IMR-90 (cell line): ENCODE data around the gene BRSK1. TPM values are rescaled to one million over a fixed set of nuclear protein-coding genes. Genes with fewer than 3 reads are reported as not detected.

Experiments
- ATAC-seq: fragments of 200-7000 bp; cut with Tn5 transposase; 2 replicates; pipeline ENCODE4 v1.9.1; 2020; ENCODE audit warnings: low read depth, mild to moderate bottlenecking, moderate library complexity
- BruUV-seq: library from RNA; stranded (reverse); fragments of 400-500 nt; replicated peaks from 2 replicates; lab custom pipeline; 2021; lab: Mats Ljungman, UMichigan
- CTCF ChIA-PET: fragments of 300-600 bp; formaldehyde crosslinking; extraction: SDS; loops from one replicate; lab custom pipeline; 2021; ENCODE audit warnings: antibody characterized with exemption; lab: Yijun Ruan, JAX
- POLR2A ChIA-PET: fragments of 300-600 bp; sonication (Branson Sonifier 250); formaldehyde crosslinking; loops from one replicate; lab custom pipeline; 2022; ENCODE audit warnings: antibody characterized with exemption; ENCODE audit not compliant: unreplicated experiment; lab: Charles Lee
- DNase-seq: peaks from one replicate; pipeline ENCODE4 v3.0.0; 2013
- H2AFZ ChIP-seq: replicated peaks from 2 replicates; pipeline ENCODE3; 2013; ENCODE audit warnings: low read length, mild to moderate bottlenecking; ENCODE audit not compliant: poor library complexity
- H2AK5ac ChIP-seq: 2 replicates; pipeline ENCODE4 v1.6.1; 2013; ENCODE audit warnings: low read depth, low read length, inconsistent platforms
- H2AK9ac ChIP-seq: replicated peaks from 2 replicates; pipeline ENCODE3; 2013; ENCODE audit warnings: mild to moderate bottlenecking, low read depth, low read length, moderate library complexity; ENCODE audit not compliant: poor library complexity
- H2BK120ac ChIP-seq: 2 replicates; pipeline ENCODE4 v1.6.1; 2013; ENCODE audit warnings: low read depth, low read length, inconsistent platforms
- H2BK15ac ChIP-seq: 3 replicates; pipeline ENCODE4 v1.6.1; 2013; ENCODE audit warnings: low read depth, low read length, inconsistent platforms
- H2BK20ac ChIP-seq: 2 replicates; pipeline ENCODE4 v1.6.1; 2013; ENCODE audit warnings: low read depth, mild to moderate bottlenecking, inconsistent platforms, low read length, moderate library complexity
- H2BK5ac ChIP-seq: 2 replicates; pipeline ENCODE4 v1.6.1; 2013; ENCODE audit warnings: mild to moderate bottlenecking, low read depth, low read length, inconsistent platforms; ENCODE audit not compliant: poor library complexity, severe bottlenecking
- H3K14ac ChIP-seq: replicated peaks from 2 replicates; pipeline ENCODE4 v1.6.1; 2013; ENCODE audit warnings: low read depth, low read length, inconsistent platforms
- H3K18ac ChIP-seq: 2 replicates; pipeline ENCODE4 v1.6.1; 2013; ENCODE audit warnings: low read depth, low read length, control low read depth
- H3K23ac ChIP-seq: 2 replicates; pipeline ENCODE4 v1.6.1; 2013; ENCODE audit warnings: low read depth, low read length, inconsistent platforms
- H3K27ac ChIP-seq: 2 replicates; pipeline ENCODE4 v1.5.1; 2013; ENCODE audit warnings: mild to moderate bottlenecking, control low read depth, low read length; ENCODE audit not compliant: insufficient read depth
- H3K27me3 ChIP-seq: 2 replicates; pipeline ENCODE4 v1.6.1; 2013; ENCODE audit warnings: low read length; ENCODE audit not compliant: control insufficient read depth, insufficient read depth
- H3K36me3 ChIP-seq: 2 replicates; pipeline ENCODE4 v1.6.1; 2013; ENCODE audit warnings: low read length, mixed read lengths; ENCODE audit not compliant: control insufficient read depth, insufficient read depth
- H3K4ac ChIP-seq: 2 replicates; pipeline ENCODE4 v1.6.1; 2013; ENCODE audit warnings: low read depth, low read length, inconsistent platforms
- H3K4me1 ChIP-seq: 2 replicates; pipeline ENCODE4 v1.6.1; 2013; ENCODE audit warnings: low read length, mixed read lengths; ENCODE audit not compliant: control insufficient read depth, insufficient read depth
- H3K4me2 ChIP-seq: 2 replicates; pipeline ENCODE4 v1.6.1; 2013; ENCODE audit warnings: low read depth, mild to moderate bottlenecking, control low read depth, low read length, moderate library complexity
- H3K4me3 ChIP-seq: 2 replicates; pipeline ENCODE4 v1.5.1; 2013; ENCODE audit warnings: low read depth, mild to moderate bottlenecking, control low read depth, low read length, moderate library complexity; ENCODE audit not compliant: insufficient read depth
- H3K56ac ChIP-seq: 2 replicates; pipeline ENCODE4 v1.6.1; 2013; ENCODE audit warnings: low read length, inconsistent platforms; ENCODE audit not compliant: insufficient read depth; ENCODE audit errors: extremely low read depth
- H3K79me1 ChIP-seq, 2 experiments: 2 replicates each; pipeline ENCODE4 v1.6.1; 2013; ENCODE audit warnings: low read length in 2 of 2, inconsistent platforms in 1 of 2, low read depth in 1 of 2
- H3K9ac ChIP-seq: 2 replicates; pipeline ENCODE4 v1.6.1; 2013; ENCODE audit warnings: low read depth, low read length, control low read depth
- H3K9me1 ChIP-seq: 2 replicates; pipeline ENCODE4 v1.6.1; 2013; ENCODE audit warnings: low read length, inconsistent platforms; ENCODE audit not compliant: insufficient read depth
- H3K9me3 ChIP-seq: 2 replicates; pipeline ENCODE4 v1.6.1; 2013; ENCODE audit warnings: low read length; ENCODE audit not compliant: control insufficient read depth, insufficient read depth
- H4K20me1 ChIP-seq: 2 replicates; pipeline ENCODE4 v1.6.1; 2013; ENCODE audit warnings: low read length, inconsistent platforms; ENCODE audit not compliant: insufficient read depth
- H4K5ac ChIP-seq: 2 replicates; pipeline ENCODE4 v1.6.1; 2013; ENCODE audit warnings: mild to moderate bottlenecking, low read depth, low read length, control low read depth
- H4K8ac ChIP-seq, 2 experiments: 2 replicates each; pipeline ENCODE4 v1.6.1; 2013; ENCODE audit warnings: low read depth in 2 of 2, low read length in 2 of 2, control low read depth in 1 of 2, inconsistent platforms in 1 of 2
- H4K91ac ChIP-seq: 2 replicates; pipeline ENCODE4 v1.6.1; 2013; ENCODE audit warnings: low read depth, low read length, inconsistent platforms; ENCODE audit not compliant: insufficient read depth
- CHD1 ChIP-seq: IDR thresholded peaks from 2 replicates; pipeline ENCODE4 v1.6.1; 2012; ENCODE audit warnings: low read depth, low read length, improper control_type of control experiment
- MAFK ChIP-seq: IDR thresholded peaks from 2 replicates; pipeline ENCODE4 v1.6.1; 2012; ENCODE audit warnings: low read depth, low read length, improper control_type of control experiment
- NFE2L2 ChIP-seq: fragments of 150-350 bp; IDR thresholded peaks from 2 replicates; pipeline ENCODE4 v1.6.1; 2016; ENCODE audit warnings: low read depth, mild to moderate bottlenecking, low read length
- WGBS, 2 experiments: methylation state at CpG; one replicate each; pipeline versions ENCODE4 v1.1.5 to v1.1.7; 2013; ENCODE audit warnings: missing lambda C conversion rate in 2 of 2; ENCODE audit not compliant: insufficient read length in 1 of 2; ENCODE audit errors: extremely low coverage in 2 of 2; 5-methylcytosine and 5-hydroxymethylcytosine counted together
- dilution Hi-C: fragments of 300-500 bp; cut with HindIII; formaldehyde crosslinking; loops from one replicate; pipeline ENCODE4 v1.14.3; 2018; ENCODE audit warnings: low sequenced_read_pairs; ENCODE audit not compliant: unreplicated experiment
- in situ Hi-C: fragments of 300-500 bp; cut with MboI; formaldehyde crosslinking; loops from 3 replicates; pipeline ENCODE4 v1.14.3; 2019; ENCODE audit warnings: low sequenced_read_pairs, inconsistent platforms, mixed read lengths
- intact Hi-C: fragments of 100-400 bp; cut with micrococcal nuclease; formaldehyde crosslinking; loops from 2 replicates; pipeline ENCODE4 v1.10.0; 2022
- polyA plus RNA-seq, 3 experiments: library from polyadenylated mRNA; depleted of rRNA; stranded (reverse); fragments of >200 nt; gene quantifications; 2 replicates each; pipeline ENCODE4 v1.2.3, GENCODE V29; 2012; ENCODE audit warnings: low replicate concordance in 1 of 3
- total RNA-seq: library from RNA; depleted of rRNA; stranded (reverse); fragments of >200 nt; gene quantifications from 2 replicates; pipeline ENCODE4 v1.2.3, GENCODE V29; 2012
- TF ChIP-seq, protein P1 (sequence below): fragments of 150-350 bp; IDR thresholded peaks from 2 replicates; pipeline ENCODE4 v1.6.1; 2016; ENCODE audit warnings: low read depth, mild to moderate bottlenecking, low read length, moderate library complexity, borderline replicate concordance

The BRSK1 gene
- total and polyA plus RNA-seq, 2 of the 4 experiments (the other 2 are of a cell fraction): 2.5 to 22.3 TPM

DNA sequence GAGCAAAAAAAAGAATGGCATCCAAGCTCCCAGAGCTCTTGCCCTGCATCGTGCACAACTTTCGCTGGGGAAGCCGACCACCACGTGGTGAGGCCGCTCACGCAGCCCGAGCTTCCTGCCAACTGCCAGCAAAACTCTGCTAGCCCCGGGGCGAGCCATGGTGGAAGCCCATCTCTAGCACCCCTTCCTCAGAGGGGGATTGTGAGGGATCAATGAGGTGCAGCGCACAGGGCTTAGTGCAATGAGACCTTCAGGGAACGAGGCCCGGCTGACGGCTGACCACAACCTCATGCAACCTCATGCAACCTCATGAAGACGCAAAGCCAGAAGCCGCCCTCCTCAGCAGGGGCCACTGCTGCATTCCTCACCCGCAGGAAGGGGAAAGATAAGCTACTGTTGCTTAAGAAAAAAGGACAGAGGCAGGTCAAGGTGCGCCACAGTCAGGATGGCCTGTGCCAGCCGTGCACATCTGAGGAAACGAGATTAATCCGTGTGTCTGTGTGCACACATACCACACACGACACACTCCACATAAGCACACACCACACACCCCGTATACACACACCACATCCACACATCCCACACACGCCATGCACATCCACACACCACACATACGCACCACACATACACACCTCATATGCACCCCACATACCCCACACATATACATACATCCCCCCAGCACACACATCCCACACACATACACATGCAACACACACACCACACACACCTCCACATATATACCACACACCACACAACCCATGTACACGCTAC is 13.4 kb upstream of the BRSK1 start:
- Histone ChIP-seq H2BK15ac (no peak overlapping the region), H2BK120ac (no peak overlapping the region), H3K56ac (no peak overlapping the region; the same call in 1 of the 2 replicates), H3K9me1 (peaks cover 9% of the 10 kb centered on the region; the same call in 1 of the 2 replicates), H2AK5ac (no peak overlapping the region), H3K4me3 (no peak overlapping the region), H4K8ac (no peak overlapping the region), H4K5ac (no peak overlapping the region), H4K20me1 (peaks cover 7% of the 10 kb centered on the region; the same call in 1 of the 2 replicates), H4K91ac (no peak overlapping the region), H2BK20ac (no peak overlapping the region), H3K4me1 (no peaks in the 10 kb centered on the region), H3K4me2 (no peak overlapping the region), H3K27ac (no peak overlapping the region), H3K27me3 (no peaks in the 10 kb centered on the region), H3K23ac (no peak overlapping the region), H3K9ac (no peak overlapping the region), H2BK5ac (peak overlapping the region; percentile 79), H3K9me3 (no peaks in the 10 kb centered on the region), H3K18ac (no peak overlapping the region), H3K4ac (no peak overlapping the region), H3K14ac (no peak overlapping the region), H2AK9ac (peak overlapping the region; percentile 88), H2AFZ (no peak overlapping the region), H3K36me3 (peaks cover 31% of the 10 kb centered on the region), H3K79me1 (peaks cover 5 to 30% of the 10 kb centered on the region in 2 experiments)
- WGBS, 2 experiments: 85 to 100% methylated on average over 2 to 8 of the region's 25 CpGs
- CTCF ChIA-PET: no interaction called here
- POLR2A ChIA-PET: interaction anchor here (0.5 kb wide), 1 partner anchor 137 kb away, joined by 4 read pairs; the partner anchor contains the start of gene UBE2S
- in situ Hi-C loops: no loop called here
- intact Hi-C loops: no loop called here
- ATAC-seq (no peak), DNase-seq (no peak)
- no peak for TF ChIP-seq NFE2L2
- TF ChIP-seq, protein P1, sequence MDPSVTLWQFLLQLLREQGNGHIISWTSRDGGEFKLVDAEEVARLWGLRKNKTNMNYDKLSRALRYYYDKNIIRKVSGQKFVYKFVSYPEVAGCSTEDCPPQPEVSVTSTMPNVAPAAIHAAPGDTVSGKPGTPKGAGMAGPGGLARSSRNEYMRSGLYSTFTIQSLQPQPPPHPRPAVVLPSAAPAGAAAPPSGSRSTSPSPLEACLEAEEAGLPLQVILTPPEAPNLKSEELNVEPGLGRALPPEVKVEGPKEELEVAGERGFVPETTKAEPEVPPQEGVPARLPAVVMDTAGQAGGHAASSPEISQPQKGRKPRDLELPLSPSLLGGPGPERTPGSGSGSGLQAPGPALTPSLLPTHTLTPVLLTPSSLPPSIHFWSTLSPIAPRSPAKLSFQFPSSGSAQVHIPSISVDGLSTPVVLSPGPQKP: no peak
- no peak for TF ChIP-seq CHD1
- no peak for TF ChIP-seq MAFK
- dilution Hi-C loops: no loop called here
- no TSS peak for BruUV-seq
